ENCODE measurements around the gene AIM2.
"Not testable (repeated sequence)": the region's sequence is repeated elsewhere in the genome, so short reads cannot be mapped to it uniquely, and the experiment has no call there.

AIM2 gene

DNA sequence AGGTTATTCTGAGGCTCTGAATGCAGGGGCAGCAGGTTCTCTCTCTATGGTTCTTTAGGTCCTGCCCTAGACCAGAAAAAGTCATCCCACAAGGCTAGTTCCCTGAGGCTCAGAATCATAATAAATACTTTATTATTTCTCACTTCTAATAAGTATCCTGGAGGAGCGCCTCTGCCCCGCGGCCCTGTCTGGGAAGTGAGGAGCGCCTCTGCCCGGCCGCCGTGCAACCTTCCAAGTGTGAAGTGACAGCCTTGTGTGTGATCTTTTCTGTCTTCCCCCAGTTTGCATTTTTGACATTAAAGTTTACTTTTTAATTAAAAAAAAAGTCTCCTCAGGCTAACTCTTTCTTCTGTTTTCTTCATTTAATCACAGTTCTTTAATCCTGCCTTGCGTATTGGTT, 11.5 kb downstream of the AIM2 start:
- TF ChIP-seq, protein P1, sequence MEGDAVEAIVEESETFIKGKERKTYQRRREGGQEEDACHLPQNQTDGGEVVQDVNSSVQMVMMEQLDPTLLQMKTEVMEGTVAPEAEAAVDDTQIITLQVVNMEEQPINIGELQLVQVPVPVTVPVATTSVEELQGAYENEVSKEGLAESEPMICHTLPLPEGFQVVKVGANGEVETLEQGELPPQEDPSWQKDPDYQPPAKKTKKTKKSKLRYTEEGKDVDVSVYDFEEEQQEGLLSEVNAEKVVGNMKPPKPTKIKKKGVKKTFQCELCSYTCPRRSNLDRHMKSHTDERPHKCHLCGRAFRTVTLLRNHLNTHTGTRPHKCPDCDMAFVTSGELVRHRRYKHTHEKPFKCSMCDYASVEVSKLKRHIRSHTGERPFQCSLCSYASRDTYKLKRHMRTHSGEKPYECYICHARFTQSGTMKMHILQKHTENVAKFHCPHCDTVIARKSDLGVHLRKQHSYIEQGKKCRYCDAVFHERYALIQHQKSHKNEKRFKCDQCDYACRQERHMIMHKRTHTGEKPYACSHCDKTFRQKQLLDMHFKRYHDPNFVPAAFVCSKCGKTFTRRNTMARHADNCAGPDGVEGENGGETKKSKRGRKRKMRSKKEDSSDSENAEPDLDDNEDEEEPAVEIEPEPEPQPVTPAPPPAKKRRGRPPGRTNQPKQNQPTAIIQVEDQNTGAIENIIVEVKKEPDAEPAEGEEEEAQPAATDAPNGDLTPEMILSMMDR (IDR thresholded peaks at IDR 0.05; ENCODE audit: low read depth, low read length): no peak
- H3K4me3 ChIP-seq (ENCODE audit: low read depth, low read length): no peak overlapping the region

DNA sequence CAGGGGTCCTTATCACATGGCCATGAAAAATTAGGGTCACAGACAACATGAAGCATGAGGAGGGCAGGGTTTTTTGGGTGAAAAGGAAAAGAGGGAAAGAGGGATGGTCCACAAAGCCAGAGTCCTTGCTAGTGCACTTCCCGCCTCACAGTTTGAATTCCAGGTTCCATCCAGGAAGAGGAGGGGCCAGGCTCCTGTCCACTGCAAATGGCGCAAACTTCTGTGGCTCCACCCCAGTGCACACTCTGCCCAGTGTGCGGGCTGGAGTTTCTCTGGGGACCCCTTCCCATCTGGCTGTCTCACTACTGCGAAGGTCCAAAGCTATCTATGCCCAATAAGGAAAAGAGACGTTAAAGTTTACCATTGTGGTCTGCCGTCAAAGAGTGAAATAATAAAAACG, 17.8 kb downstream of the AIM2 start:
- H3K4me3 ChIP-seq (ENCODE audit: low read depth, low read length): no peak overlapping the region
- TF ChIP-seq, protein P1 (IDR thresholded peaks at IDR 0.05; ENCODE audit: low read depth, low read length): no peak

DNA sequence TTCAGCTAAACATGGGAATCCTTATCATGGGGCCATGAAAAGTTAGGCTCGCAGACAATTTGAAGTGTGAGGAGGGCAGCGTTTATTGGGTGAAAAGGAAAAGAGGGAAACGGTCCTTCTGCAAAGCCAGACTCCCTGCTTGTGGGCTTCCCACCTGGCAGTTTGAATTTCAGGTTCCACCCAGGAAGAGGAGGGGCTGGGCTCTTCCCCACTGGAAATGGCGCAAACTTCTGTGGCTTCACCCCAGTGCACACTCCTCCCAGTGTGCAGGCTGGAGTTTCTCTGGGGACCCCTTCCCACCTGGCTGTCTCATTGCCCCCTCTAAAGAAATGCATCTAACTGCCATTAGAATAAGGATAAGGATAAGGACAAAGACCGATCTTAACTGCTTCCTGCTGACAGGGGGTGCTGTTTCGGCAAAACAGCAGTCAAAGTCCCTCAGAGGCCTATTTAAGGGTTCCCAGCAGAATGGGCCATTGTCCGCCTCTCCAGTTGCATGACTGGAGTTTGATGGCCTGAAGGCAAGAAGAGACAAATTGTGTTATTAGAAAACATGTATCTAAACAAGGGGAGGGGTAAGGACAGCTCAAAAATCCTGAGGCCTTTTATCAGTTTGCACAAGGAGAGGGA, 20.4 kb downstream of the AIM2 start:
- H3K4me3 ChIP-seq (ENCODE audit: low read depth, low read length): no peak overlapping the region
- TF ChIP-seq, protein P1 (IDR thresholded peaks at IDR 0.05; ENCODE audit: low read depth, low read length): no peak

DNA sequence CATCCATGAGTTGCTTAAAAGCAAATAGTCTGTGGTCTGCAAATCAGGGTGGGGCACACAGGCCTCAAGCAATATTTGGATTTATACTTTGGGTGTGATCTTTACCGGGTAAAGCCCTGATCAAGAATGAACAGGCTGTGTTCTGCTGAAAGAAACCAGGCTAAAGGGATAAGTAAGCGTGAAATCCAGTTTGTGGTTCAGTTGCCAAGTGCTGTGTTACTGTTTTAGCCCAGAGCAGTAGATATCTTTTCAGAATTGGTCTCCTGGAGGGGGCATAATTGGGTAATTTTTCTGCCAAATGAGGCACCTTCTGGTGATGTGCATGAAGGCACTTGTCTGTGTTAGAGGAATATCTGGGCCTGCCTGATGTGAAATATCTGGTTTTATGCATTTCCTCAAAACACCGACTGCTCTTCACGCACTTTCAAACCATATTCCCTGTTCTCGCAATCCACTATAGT, 21.4 kb downstream of the AIM2 start:
- TF ChIP-seq, protein P1 (IDR thresholded peaks at IDR 0.05; ENCODE audit: low read depth, low read length): no peak

DNA sequence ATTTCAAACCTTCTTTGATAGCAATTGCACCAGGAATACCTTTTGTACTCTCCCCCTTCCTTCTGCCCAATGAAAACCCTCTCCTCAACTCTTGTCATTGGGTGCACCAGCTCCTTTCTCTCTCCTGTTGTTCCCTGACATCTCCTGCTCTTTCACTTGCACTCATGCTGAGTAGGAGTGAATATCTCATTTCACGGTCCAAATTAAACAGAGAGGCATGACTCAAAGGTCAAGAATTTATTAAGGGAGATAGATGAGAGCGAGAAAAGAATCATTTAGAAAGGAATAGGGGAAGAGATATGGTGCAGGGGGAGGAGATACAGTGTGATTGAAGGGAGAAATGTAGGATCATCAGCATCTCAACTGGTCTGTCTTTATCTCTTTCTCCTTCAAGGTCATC, 22.1 kb downstream of the AIM2 start:
- TF ChIP-seq, protein P1 (IDR thresholded peaks at IDR 0.05; ENCODE audit: low read depth, low read length): no peak
- H3K4me3 ChIP-seq (ENCODE audit: low read depth, low read length): no peak overlapping the region

More for the DNA sequence above, 21.4 kb downstream of the AIM2 start:
- H3K4me3 ChIP-seq (ENCODE audit: low read depth, low read length): no peak overlapping the region

DNA sequence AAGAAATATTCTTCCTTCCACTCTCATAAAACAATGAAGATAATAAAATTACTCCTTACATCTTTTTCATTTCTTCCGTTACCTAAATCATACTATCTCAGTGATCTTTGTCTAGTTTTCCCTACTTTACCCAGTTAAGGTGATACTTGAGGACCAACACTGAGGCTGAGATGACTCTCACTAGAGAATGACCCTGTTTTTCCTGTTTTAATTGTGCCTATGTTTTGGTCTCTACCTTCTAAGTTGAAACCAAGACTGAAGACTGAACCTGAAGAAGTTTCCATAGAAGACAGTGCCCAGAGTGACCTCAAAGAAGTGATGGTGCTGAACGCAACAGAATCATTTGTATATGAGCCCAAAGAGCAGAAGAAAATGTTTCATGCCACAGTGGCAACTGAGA, 25.1 kb downstream of the AIM2 start:
- no peak overlapping the region for H3K4me3 ChIP-seq (ENCODE audit: low read depth, low read length)
- TF ChIP-seq, protein P1 (IDR thresholded peaks at IDR 0.05; ENCODE audit: low read depth, low read length): no peak

DNA sequence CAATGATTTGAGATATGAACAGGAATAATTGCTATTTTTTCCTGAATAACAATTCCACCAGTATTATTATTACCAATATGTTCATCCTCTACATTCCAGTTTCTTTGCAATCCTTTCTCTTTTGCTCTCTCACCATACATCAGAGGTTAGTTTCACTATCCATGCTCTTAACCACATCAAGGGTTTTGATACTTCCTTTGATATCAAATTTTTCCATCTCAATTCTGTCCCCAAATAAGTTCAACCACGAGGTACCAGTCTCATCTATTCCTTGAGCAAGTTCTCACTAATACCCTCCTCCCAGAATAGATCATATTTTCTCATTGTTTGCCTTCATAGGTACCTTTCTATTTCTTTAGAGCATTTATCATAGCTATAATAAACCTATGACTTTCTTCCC, 30.1 kb downstream of the AIM2 start:
- H3K4me3 ChIP-seq (ENCODE audit: low read depth, low read length): not testable (repeated sequence)
